K562 (cell line): ENCODE data around the gene PHTF2. TPM values are rescaled to one million over a fixed set of nuclear protein-coding genes. Genes with fewer than 3 reads are reported as not detected.
A peak's percentile ranks its signal among the peaks of the same experiment; 100 is the strongest.

Source experiments
- CREB5 ChIP-seq: fragments of 250-450 bp; sonication (Bioruptor Pico); IDR thresholded peaks from 2 replicates; pipeline ENCODE4 v1.5.0; 2020; ENCODE audit warnings: mild to moderate bottlenecking
- FIP1L1 ChIP-seq: fragments of 200-400 bp; formaldehyde crosslinking; IDR thresholded peaks from 2 replicates; pipeline ENCODE4 v1.6.1; 2018; ENCODE audit warnings: mild to moderate bottlenecking, low read depth, low read length; ENCODE audit not compliant: poor library complexity, severe bottlenecking
- GATA2 ChIP-seq: sonication (generic); formaldehyde crosslinking; IDR thresholded peaks from 2 replicates; pipeline ENCODE4 v1.4.0; 2020; ENCODE audit warnings: mild to moderate bottlenecking, missing genetic modification reagents
- NUFIP1 ChIP-seq: fragments of 450-650 bp; IDR thresholded peaks from 2 replicates; pipeline ENCODE4 v1.6.1; 2018; ENCODE audit not compliant: partially characterized antibody
- PKNOX1 ChIP-seq: fragments of 450-650 bp; IDR thresholded peaks from 2 replicates; pipeline ENCODE4 v1.6.1; 2016
- POLR2A ChIP-seq: fragments of 450-650 bp; conservative IDR thresholded peaks from 2 replicates; pipeline ENCODE4 v1.6.1; 2016
- POLR2AphosphoS2 ChIP-seq: IDR thresholded peaks from 2 replicates; pipeline ENCODE4 v1.6.1; 2012; ENCODE audit warnings: low read length, improper control_type of control experiment
- POU5F1 ChIP-seq: fragments of 150-350 bp; IDR thresholded peaks from 2 replicates; pipeline ENCODE4 v1.6.1; 2014; ENCODE audit warnings: borderline replicate concordance, low read length, low read depth, mild to moderate bottlenecking; ENCODE audit not compliant: partially characterized antibody
- PYGO2 ChIP-seq: fragments of 450-650 bp; IDR thresholded peaks from 2 replicates; pipeline ENCODE4 v1.6.1; 2016; ENCODE audit warnings: mild to moderate bottlenecking, missing genetic modification characterization, moderate library complexity, missing compliant biosample characterization
- SNAPC5 ChIP-seq: fragments of 250-450 bp; sonication (Bioruptor Pico); IDR thresholded peaks from 2 replicates; pipeline ENCODE4 v1.8.0; 2021; ENCODE audit warnings: moderate library complexity, mild to moderate bottlenecking, inconsistent platforms
- THRAP3 ChIP-seq: fragments of 450-650 bp; IDR thresholded peaks from 2 replicates; pipeline ENCODE4 v1.6.1; 2016; ENCODE audit warnings: mild to moderate bottlenecking, inconsistent platforms, borderline replicate concordance
- THRB ChIP-seq: fragments of 450-650 bp; formaldehyde crosslinking; conservative IDR thresholded peaks from 2 replicates; pipeline ENCODE4 v1.4.0; 2022; ENCODE audit warnings: mild to moderate bottlenecking, missing genetic modification characterization
- UBTF ChIP-seq, 2 experiments: IDR thresholded peaks; 2 replicates each; pipeline ENCODE4 v1.6.1; 2012; ENCODE audit warnings: improper control_type of control experiment in 2 of 2, low read depth in 2 of 2, low read length in 2 of 2, borderline replicate concordance in 1 of 2
- ZBTB12 ChIP-seq: fragments of 250-450 bp; sonication (Bioruptor Pico); IDR thresholded peaks from 2 replicates; pipeline ENCODE4 v1.4.0; 2020
- ZNF592 ChIP-seq: fragments of 450-650 bp; IDR thresholded peaks from 2 replicates; pipeline ENCODE4 v1.6.1; 2017; ENCODE audit warnings: antibody characterized with exemption, mild to moderate bottlenecking
- polyA plus RNA-seq, 8 experiments: library from polyadenylated mRNA; depleted of rRNA in 4 of 8; stranded (reverse) in 5 of 8; unstranded in 3 of 8; fragments of >200 nt; fragmentation: Nextera tagmentation in 2 of 8; fragmentation: Illumina TruSeq in 1 of 8; extraction: Ambion mirVana in 2 of 8; extraction: Trizol in 1 of 8; gene quantifications; 2 replicates each; pipeline versions ENCODE4 v1.2.1 to v1.2.3, GENCODE V29; 2011 to 2014; ENCODE audit warnings: inconsistent platforms in 1 of 8, missing spikeins in 1 of 8
- total RNA-seq, 7 experiments: library from RNA; depleted of rRNA in 6 of 7; stranded (reverse); fragments of >200 nt in 6 of 7; fragmentation: Illumina TruSeq in 2 of 7; extraction: Trizol in 2 of 7; gene quantifications; 2 replicates each; pipeline versions ENCODE4 v1.2.1 to v1.2.3, GENCODE V29; 2011 to 2021; ENCODE audit warnings: low replicate concordance in 1 of 7

The PHTF2 gene
- total and polyA plus RNA-seq, 9 of the 15 experiments (the other 6 are each of a cell fraction or from before 2014, with no cell fraction given), result 17.9 to 43.6 (median 25.4) TPM

GRCh38 chr7:77798394-77799077 is at the start of gene PHTF2, which contains the start of gene TMEM60 (continued):
- TF ChIP-seq PKNOX1 (peak; percentile 100), POLR2A (peak; percentile 76), SNAPC5 (CRISPR knock-in tag) (no peak), THRB (0 out of 2 replicates have a peak, but pooled peaks have one; percentile 14), UBTF (IDR thresholded peaks at IDR 0.05; ENCODE audit: borderline replicate concordance in 1 of 2, low read depth in 2 of 2, low read length in 2 of 2) (peak; percentile 95 to 96), FIP1L1 (peak; percentile 82), POU5F1 (no peak), POLR2AphosphoS2 (no peak), ZNF592 (no peak), GATA2 (CRISPR knock-in tag) (peak; percentile 54; the same call in 1 of the 2 replicates), CREB5 (CRISPR knock-in tag) (no peak), PYGO2 (no peak), THRAP3 (no peak), ZBTB12 (CRISPR knock-in tag) (no peak), NUFIP1 (no peak)
